HepG2 (cell line): ENCODE data around the gene DDX49. TPM values are rescaled to one million over a fixed set of nuclear protein-coding genes. Genes with fewer than 3 reads are reported as not detected.

Source experiments
- ATAC-seq: fragments of 200-7000 bp; cut with Tn5 transposase; 3 replicates; pipeline ENCODE4 v1.9.1; 2020; ENCODE audit warnings: mild to moderate bottlenecking, moderate library complexity
- Bru-seq: library from RNA; stranded (reverse); fragments of 400-500 nt; gene quantifications from one replicate; lab custom pipeline; 2021; lab: Mats Ljungman, UMichigan
- BruChase-seq, 2 experiments: library from RNA; stranded (reverse); fragments of 400-500 nt; gene quantifications; one replicate each; lab custom pipeline; 2021; lab: Mats Ljungman, UMichigan
- BruUV-seq: library from RNA; stranded (reverse); fragments of 400-500 nt; replicated peaks from 2 replicates; lab custom pipeline; 2021; lab: Mats Ljungman, UMichigan
- CTCF ChIA-PET: fragments of 300-600 bp; formaldehyde crosslinking; extraction: SDS; loops from one replicate; lab custom pipeline; 2021; ENCODE audit warnings: low total read pairs, inconsistent platforms, low intra/inter-chr PET ratio; lab: Yijun Ruan, JAX
- POLR2A ChIA-PET: fragments of 350-600 bp; sonication (Branson Sonifier 250); formaldehyde crosslinking; loops from one replicate; lab custom pipeline; 2020; ENCODE audit warnings: antibody characterized with exemption, inconsistent platforms; lab: Yijun Ruan, JAX
- DNase-seq: peaks from one replicate; pipeline ENCODE4 v3.0.0-alpha.2; 2015; ENCODE audit warnings: low spot score
- FAIRE-seq: peaks from 3 replicates; lab custom pipeline; 2011; peaks lifted over from hg19 to GRCh38; lab: Jason Lieb, UNC
- H2AFZ ChIP-seq: one replicate; pipeline ENCODE4 v1.6.1; 2011; ENCODE audit warnings: low read length, inconsistent platforms
- H3K27ac ChIP-seq: fragments of 300-600 bp; 3 replicates; pipeline ENCODE4 v1.8.0; 2011; ENCODE audit warnings: mixed run types, mild to moderate bottlenecking, mixed read lengths, low read length, inconsistent platforms; ENCODE audit not compliant: insufficient read depth; ENCODE audit errors: extremely low read length
- H3K27me3 ChIP-seq, 2 experiments: fragments of 200-600 bp in 1 of 2; 2 replicates in 1 of 2; 3 replicates in 1 of 2; pipeline versions ENCODE4 v1.6.0 to v1.8.0; 2011; ENCODE audit warnings: low read length in 2 of 2, mild to moderate bottlenecking in 2 of 2, moderate library complexity in 2 of 2, inconsistent platforms in 1 of 2; ENCODE audit not compliant: insufficient read depth in 2 of 2, control insufficient read depth in 1 of 2
- H3K36me3 ChIP-seq, 2 experiments: fragments of 200-600 bp in 1 of 2; replicated peaks in 1 of 2; 2 replicates in 1 of 2; 3 replicates in 1 of 2; pipeline versions ENCODE4 v1.5.1 to v1.8.0; 2011; ENCODE audit warnings: low read length in 2 of 2, inconsistent platforms in 1 of 2; ENCODE audit not compliant: insufficient read depth in 2 of 2, control insufficient read depth in 1 of 2
- H3K4me1 ChIP-seq: 2 replicates; pipeline ENCODE4 v1.5.1; 2012; ENCODE audit warnings: low read length, inconsistent platforms; ENCODE audit not compliant: insufficient read depth
- H3K4me2 ChIP-seq: 2 replicates; pipeline ENCODE4 v1.6.0; 2011; ENCODE audit warnings: low read depth, low read length, inconsistent platforms
- H3K4me3 ChIP-seq, 3 experiments: fragments of 200-600 bp in 1 of 3; sonication (generic), shearing (Covaris generic) in 1 of 3; replicated peaks in 1 of 3; 2 replicates each; pipeline ENCODE4 v1.5.1; 2011 to 2016; ENCODE audit warnings: low read length in 3 of 3, inconsistent platforms in 2 of 3, low read depth in 2 of 3, mild to moderate bottlenecking in 2 of 3, control low read depth in 1 of 3, mixed read lengths in 1 of 3; ENCODE audit not compliant: insufficient read depth in 1 of 3
- H3K79me2 ChIP-seq: one replicate; pipeline ENCODE4 v1.6.1; 2011; ENCODE audit warnings: low read length, inconsistent platforms; ENCODE audit not compliant: insufficient read depth
- H3K9ac ChIP-seq: 2 replicates; pipeline ENCODE4 v1.6.0; 2011; ENCODE audit warnings: mild to moderate bottlenecking, low read depth, low read length, inconsistent platforms; ENCODE audit not compliant: insufficient read depth
- H3K9me3 ChIP-seq: 2 replicates; pipeline ENCODE4 v1.5.1; 2012; ENCODE audit warnings: mild to moderate bottlenecking, low read length
- H4K20me1 ChIP-seq: 2 replicates; pipeline ENCODE4 v1.6.0; 2011; ENCODE audit warnings: inconsistent platforms, mild to moderate bottlenecking, low read length, moderate library complexity; ENCODE audit not compliant: insufficient read depth
- ATF5 ChIP-seq: sonication (generic); formaldehyde crosslinking; IDR thresholded peaks from 2 replicates; pipeline ENCODE4 v1.4.0; 2020; ENCODE audit warnings: mild to moderate bottlenecking, low read depth, missing genetic modification reagents
- CSRNP2 ChIP-seq: sonication (generic); formaldehyde crosslinking; conservative IDR thresholded peaks from 2 replicates; pipeline ENCODE4 v1.8.0; 2022; ENCODE audit warnings: low read depth, missing genetic modification reagents
- FOXP1 ChIP-seq, 2 experiments: fragments of 450-650 bp in 1 of 2; IDR thresholded peaks; 2 replicates each; pipeline ENCODE4 v1.6.1; 2017 to 2018; ENCODE audit warnings: antibody characterized with exemption in 1 of 2
- GABPA ChIP-seq, 2 experiments: IDR thresholded peaks; 2 replicates each; pipeline ENCODE4 v1.6.1; 2011 to 2016; ENCODE audit warnings: low read depth in 2 of 2, low read length in 1 of 2, missing biosample characterization in 1 of 2, missing genetic modification characterization in 1 of 2
- MEIS2 ChIP-seq: sonication (generic); formaldehyde crosslinking; IDR thresholded peaks from 2 replicates; pipeline ENCODE4 v1.9.0; 2021; ENCODE audit warnings: mild to moderate bottlenecking, missing genetic modification reagents
- RAD51 ChIP-seq: fragments of 450-650 bp; IDR thresholded peaks from 2 replicates; pipeline ENCODE4 v1.6.1; 2016; ENCODE audit warnings: borderline replicate concordance
- RNF2 ChIP-seq: fragments of 450-650 bp; conservative IDR thresholded peaks from 2 replicates; pipeline ENCODE4 v1.6.1; 2016; ENCODE audit warnings: low read depth
- ZBTB20 ChIP-seq: sonication (generic); formaldehyde crosslinking; IDR thresholded peaks from 2 replicates; pipeline ENCODE4 v1.8.1; 2023; ENCODE audit warnings: missing genetic modification reagents, low read depth, mild to moderate bottlenecking, borderline replicate concordance
- ZNF160 ChIP-seq: sonication (generic); formaldehyde crosslinking; IDR thresholded peaks from 2 replicates; pipeline ENCODE4 v1.8.0; 2022; ENCODE audit warnings: mild to moderate bottlenecking, inconsistent platforms, missing genetic modification reagents
- ZNF292 ChIP-seq: sonication (generic); formaldehyde crosslinking; IDR thresholded peaks from 2 replicates; pipeline ENCODE4 v1.8.1; 2022; ENCODE audit warnings: mild to moderate bottlenecking, low read depth, missing genetic modification reagents, borderline replicate concordance
- ZNF382 ChIP-seq: sonication (generic); formaldehyde crosslinking; IDR thresholded peaks from 2 replicates; pipeline ENCODE4 v1.5.0; 2020; ENCODE audit warnings: missing genetic modification reagents, mild to moderate bottlenecking, borderline replicate concordance
- ZNF572 ChIP-seq: sonication (generic); formaldehyde crosslinking; IDR thresholded peaks from 2 replicates; pipeline ENCODE4 v1.5.1; 2020; ENCODE audit warnings: mild to moderate bottlenecking, missing genetic modification reagents
- ZNF839 ChIP-seq: sonication (generic); formaldehyde crosslinking; IDR thresholded peaks from 2 replicates; pipeline ENCODE4 v1.4.0; 2020; ENCODE audit warnings: missing genetic modification reagents, mild to moderate bottlenecking, borderline replicate concordance
- WGBS: methylation state at CpG from one replicate; pipeline ENCODE4 v1.1.6; 2017; ENCODE audit warnings: low lambda C conversion rate; 5-methylcytosine and 5-hydroxymethylcytosine counted together
- in situ Hi-C: cut with HindIII; loops from 2 replicates; pipeline ENCODE4 v1.10.0; 2017; ENCODE audit warnings: low pct_unique_long_range_greater_than_20kb; ENCODE audit not compliant: extremely low pct_ligation_motif_present
- intact Hi-C: fragments of 100-400 bp; cut with micrococcal nuclease; formaldehyde crosslinking; loops from one replicate; pipeline ENCODE4 v1.10.0; 2022; ENCODE audit not compliant: unreplicated experiment
- long read RNA-seq, 2 experiments: library from RNA in 1 of 2; library from polyadenylated mRNA in 1 of 2; stranded (forward) in 1 of 2; unstranded in 1 of 2; transcript quantifications; one replicate each; pipeline ENCODE4 v2.0.0, GENCODE V29; 2019 to 2022
- polyA minus RNA-seq, 3 experiments: library from RNA; depleted of rRNA, polyadenylated mRNA; stranded (reverse); fragments of >200 nt; gene quantifications; 2 replicates each; pipeline ENCODE4 v1.2.3, GENCODE V29; 2011; ENCODE audit warnings: low replicate concordance in 1 of 3
- polyA plus RNA-seq, 8 experiments: library from polyadenylated mRNA; depleted of rRNA in 3 of 8; stranded (reverse) in 7 of 8; unstranded in 1 of 8; fragments of >200 nt; fragmentation: Illumina TruSeq in 4 of 8; extraction: Trizol in 4 of 8; gene quantifications; 2 replicates each; pipeline versions ENCODE4 v1.2.1 to v1.2.3, GENCODE V29; 2011 to 2016; ENCODE audit warnings: low read depth in 4 of 8, missing spikeins in 1 of 8, mixed read lengths in 1 of 8; ENCODE audit not compliant: insufficient read depth in 1 of 8
- total RNA-seq, 5 experiments: library from RNA; depleted of rRNA; stranded (reverse); fragments of >200 nt; fragmentation: Illumina TruSeq; extraction: Trizol; gene quantifications; 2 replicates each; pipeline ENCODE4 v1.2.3, GENCODE V29; 2016; ENCODE audit warnings: low read depth in 1 of 5

The DDX49 gene
- total RNA-seq (2016; rRNA removed; fragmentation: Illumina TruSeq; extraction: Trizol) (44.6 and 46.2 TPM in 2 replicates), polyA plus RNA-seq (2011; rRNA removed) (27.0 and 28.9 TPM in 2 replicates), polyA minus RNA-seq (2011; rRNA and poly(A)+ RNA removed; ENCODE audit: low replicate concordance) (54.2 and 128 TPM in 2 replicates), Bru-seq, nascent RNA (percentile 64 among the genes with signal in this experiment), BruChase-seq, experiment 1, labeled RNA remaining after a 6-hour chase (percentile 80 among the genes with signal in this experiment), BruChase-seq, experiment 2, labeled RNA remaining after a 2-hour chase (percentile 72 among the genes with signal in this experiment)
- total RNA-seq (2016; cell fraction: cytosol; rRNA removed; fragmentation: Illumina TruSeq; extraction: Trizol; ENCODE audit: low read depth) = 26.8 and 31.4 TPM in 2 replicates
- 36.8 and 44.8 TPM in 2 replicates for total RNA-seq (2016; cell fraction: insoluble cytoplasmic fraction; rRNA removed; fragmentation: Illumina TruSeq; extraction: Trizol)
- 34.9 and 35.2 TPM in 2 replicates for total RNA-seq (2016; cell fraction: membrane; rRNA removed; fragmentation: Illumina TruSeq; extraction: Trizol)
- total RNA-seq (2016; cell fraction: nucleus; rRNA removed; fragmentation: Illumina TruSeq; extraction: Trizol) = 21.6 and 22.6 TPM in 2 replicates
- polyA plus RNA-seq (2011; cell fraction: cytosol; rRNA removed) = 18.7 and 29.0 TPM in 2 replicates
- 45.0 and 51.2 TPM in 2 replicates for polyA plus RNA-seq (2011; cell fraction: nucleus; rRNA removed)
- 13.7 and 15.9 TPM in 2 replicates for polyA plus RNA-seq (2012)
- 25.8 and 27.7 TPM in 2 replicates for polyA plus RNA-seq (2016; cell fraction: cytosol; fragmentation: Illumina TruSeq; extraction: Trizol; ENCODE audit: low read depth)
- 36.1 and 38.2 TPM in 2 replicates for polyA plus RNA-seq (2016; cell fraction: insoluble cytoplasmic fraction; fragmentation: Illumina TruSeq; extraction: Trizol; ENCODE audit: low read depth)
- 21.6 and 25.1 TPM in 2 replicates for polyA plus RNA-seq (2016; cell fraction: membrane; fragmentation: Illumina TruSeq; extraction: Trizol; ENCODE audit: low read depth)
- 42.3 and 43.7 TPM in 2 replicates for polyA plus RNA-seq (2016; cell fraction: nucleus; fragmentation: Illumina TruSeq; extraction: Trizol; ENCODE audit: insufficient read depth, low read depth)
- 14.5 and 19.5 TPM in 2 replicates for polyA minus RNA-seq (2011; cell fraction: cytosol; rRNA and poly(A)+ RNA removed)
- polyA minus RNA-seq (2011; cell fraction: nucleus; rRNA and poly(A)+ RNA removed) = 18.6 and 24.2 TPM in 2 replicates
- long read RNA-seq, experiment 1, transcript DDX49-201 (13 exons, 1,830 nt) = major isoform, 39 of 54 reads
- long read RNA-seq, experiment 1, partial matches to known transcripts = 4 of 54 reads
- long read RNA-seq, experiment 1, other reads (novel, unspliced or antisense) = 8 of 54 reads
- long read RNA-seq, experiment 2, transcript DDX49-201 (13 exons, 1,830 nt) = major isoform, 37 of 78 reads
- long read RNA-seq, experiment 2, partial matches to known transcripts = 16 of 78 reads
- long read RNA-seq, experiment 2, other reads (novel, unspliced or antisense) = 18 of 78 reads

- intact Hi-C loops = no loop called here
- ATAC-seq = peak; percentile 95
- no peak for TF ChIP-seq RAD51
- no peak for TF ChIP-seq CSRNP2 (CRISPR knock-in tag)
- 0 out of 2 replicates have a peak, but pooled peaks have one; percentile 20 for TF ChIP-seq MEIS2 (CRISPR knock-in tag)
- TF ChIP-seq GABPA (IDR thresholded peaks at IDR 0.05; ENCODE audit: low read depth, low read length) = peak; percentile 79
- peak; percentile 96 for TF ChIP-seq GABPA (CRISPR knock-in tag; IDR thresholded peaks at IDR 0.05; ENCODE audit: low read depth)
- TF ChIP-seq ZBTB20 = no peak
- 0 out of 2 replicates have a peak, but pooled peaks have one; percentile 32 for TF ChIP-seq RNF2
- TF ChIP-seq ZNF382 (CRISPR knock-in tag) = no peak
- no peak for TF ChIP-seq ZNF572 (CRISPR knock-in tag)
- TF ChIP-seq ZNF160 (CRISPR knock-in tag) = no peak
- 0 out of 2 replicates have a peak, but pooled peaks have one; percentile 26 for TF ChIP-seq FOXP1 (IDR thresholded peaks at IDR 0.05)
- TF ChIP-seq FOXP1 (CRISPR knock-in tag; IDR thresholded peaks at IDR 0.05) = no peak
- TF ChIP-seq ZNF292 = no peak
- no peak for TF ChIP-seq ATF5
- TF ChIP-seq ZNF839 = no peak
Measured at GRCh38 chr19:18919086-18919899, at the start of gene DDX49, which contains the start of gene COPE. Gene DDX49, plus strand, starts transcription at chr19:18919715. Its CDS starts 27 bp downstream, at chr19:18919742. Gene COPE, minus strand, starts transcription at chr19:18919387. Its CDS starts 39 bp downstream, at chr19:18919348.

More at GRCh38 chr19:18919086-18919899, at the start of gene DDX49, which contains the start of gene COPE:
- H3K27me3 ChIP-seq = no peaks in the 10 kb centered on the region; a peak in 1 of 5 replicates
- ChIA-PET CTCF (no interaction called here), POLR2A (interaction anchor here (0.7 to 2.1 kb wide), 23 partner anchors 8 to 362 kb away, joined by 3 to 17 read pairs (median 4); partner anchors contain the start of genes CERS1 and UPF1)
- H3K4me1 ChIP-seq = peaks cover 35% of the 10 kb centered on the region
- peaks cover 28% of the 10 kb centered on the region; the same call in 1 of the 2 replicates for H4K20me1 ChIP-seq
- peak within 1 kb of the TSS; percentile 85 for H3K27ac ChIP-seq
- in situ Hi-C loops = no loop called here
- H3K4me2 ChIP-seq = peak within 1 kb of the TSS; percentile 100
- peak within 1 kb of the TSS; percentile 96 for H3K9ac ChIP-seq
- peak; percentile 100 for DNase-seq
- peaks cover 45% of the 10 kb centered on the region for H3K79me2 ChIP-seq
- no peaks in the 10 kb centered on the region for H3K9me3 ChIP-seq
- under 1% methylated on average over 25 of the region's 72 CpGs for WGBS
- peak; percentile 100 for FAIRE-seq
- H3K4me3 ChIP-seq = peak within 1 kb of the TSS; percentile 79 to 100 (median 97)
- peak within 1 kb of the TSS; percentile 66 for H2AFZ ChIP-seq
- BruUV-seq = no TSS peak
- peaks cover 12 to 32% of the 10 kb centered on the region in 2 experiments for H3K36me3 ChIP-seq
